Upper lobe of left lung (tissue), 4 donors: ENCODE measurements around the gene UNC13B.

Source experiments
- CTCF ChIP-seq, 6 experiments: fragments of 450-650 bp in 4 of 6; fragments of 200-600 bp in 2 of 6; sonication (generic) in 2 of 6; IDR thresholded peaks; one replicate each; pipeline ENCODE4 v1.5.1; 2016 to 2019; ENCODE audit warnings: antibody characterized with exemption in 6 of 6
- POLR2A ChIP-seq, 4 donors: fragments of 450-650 bp; IDR thresholded peaks; one replicate each; pipeline ENCODE4 v1.5.1; 2016 to 2017; ENCODE audit warnings: antibody characterized with exemption in 4 of 4, mild to moderate bottlenecking in 2 of 4
- POLR2AphosphoS5 ChIP-seq, 2 donors: sonication (generic); formaldehyde crosslinking; IDR thresholded peaks; one replicate each; pipeline ENCODE4 v1.5.1; 2017; ENCODE audit warnings: antibody characterized with exemption in 2 of 2

- TF ChIP-seq CTCF (IDR thresholded peaks at IDR 0.05): no peak
- no peak for TF ChIP-seq POLR2AphosphoS5 (IDR thresholded peaks at IDR 0.05)
- no peak for TF ChIP-seq POLR2A (IDR thresholded peaks at IDR 0.05)
Observed at GRCh38 chr9:35158501-35159280, 3.1 kb upstream of the UNC13B start.
